H9 (cell line): ENCODE measurements around the gene MAST4. TPM values are rescaled to one million over a fixed set of nuclear protein-coding genes. Genes with fewer than 3 reads are reported as not detected.

Experiments used
- DNase-seq: peaks from one replicate; pipeline ENCODE4 v3.0.0-alpha.2; 2017
- H2AFZ ChIP-seq: one replicate; pipeline ENCODE4 v1.6.1; 2013; ENCODE audit warnings: mild to moderate bottlenecking, low read length, control low read depth, moderate library complexity
- H2AK5ac ChIP-seq: 2 replicates; pipeline ENCODE4 v1.6.1; 2013; ENCODE audit warnings: low read length, control low read depth, mixed read lengths; ENCODE audit not compliant: insufficient read length
- H2BK120ac ChIP-seq: one replicate; pipeline ENCODE4 v1.6.1; 2013; ENCODE audit warnings: low read depth, mild to moderate bottlenecking, low read length, control low read depth, inconsistent platforms; ENCODE audit not compliant: poor library complexity, severe bottlenecking
- H2BK12ac ChIP-seq: 2 replicates; pipeline ENCODE4 v1.6.1; 2013; ENCODE audit warnings: low read length, control low read depth, mixed read lengths, low read depth; ENCODE audit not compliant: insufficient read length
- H2BK15ac ChIP-seq: 2 replicates; pipeline ENCODE4 v1.6.1; 2013; ENCODE audit warnings: low read depth, low read length, control low read depth
- H2BK20ac ChIP-seq: one replicate; pipeline ENCODE4 v1.6.1; 2013; ENCODE audit warnings: low read depth, mild to moderate bottlenecking, low read length, control low read depth, inconsistent platforms; ENCODE audit not compliant: poor library complexity, severe bottlenecking
- H2BK5ac ChIP-seq: 2 replicates; pipeline ENCODE4 v1.6.1; 2013; ENCODE audit warnings: low read length, control low read depth, mixed read lengths; ENCODE audit not compliant: insufficient read length
- H3K14ac ChIP-seq: 2 replicates; pipeline ENCODE4 v1.6.1; 2013; ENCODE audit warnings: low read length, control low read depth; ENCODE audit not compliant: insufficient read depth
- H3K18ac ChIP-seq: 2 replicates; pipeline ENCODE4 v1.6.1; 2013; ENCODE audit warnings: low read depth, mild to moderate bottlenecking, mixed read lengths, low read length, control low read depth; ENCODE audit not compliant: insufficient read length
- H3K23ac ChIP-seq: 2 replicates; pipeline ENCODE4 v1.6.1; 2013; ENCODE audit warnings: low read length, control low read depth, mixed read lengths, low read depth; ENCODE audit not compliant: insufficient read length
- H3K23me2 ChIP-seq: 2 replicates; pipeline ENCODE4 v1.6.1; 2013; ENCODE audit warnings: low read depth, mild to moderate bottlenecking, mixed read lengths, low read length, control low read depth; ENCODE audit not compliant: insufficient read length, poor library complexity, severe bottlenecking
- H3K27ac ChIP-seq: 2 replicates; pipeline ENCODE4 v1.5.1; 2013; ENCODE audit warnings: low read length, control low read depth, mixed read lengths, low read depth; ENCODE audit not compliant: insufficient read length
- H3K27me3 ChIP-seq: 2 replicates; pipeline ENCODE4 v1.6.1; 2013; ENCODE audit warnings: low read length, control low read depth, inconsistent platforms; ENCODE audit not compliant: insufficient read depth
- H3K4ac ChIP-seq: 2 replicates; pipeline ENCODE4 v1.6.1; 2013; ENCODE audit warnings: low read depth, mild to moderate bottlenecking, control low read depth, inconsistent platforms, low read length, moderate library complexity
- H3K4me1 ChIP-seq: 2 replicates; pipeline ENCODE4 v1.6.1; 2013; ENCODE audit warnings: low read length, control low read depth, inconsistent platforms; ENCODE audit not compliant: insufficient read depth
- H3K4me2 ChIP-seq: 2 replicates; pipeline ENCODE4 v1.6.1; 2013; ENCODE audit warnings: low read length, control low read depth, mixed read lengths; ENCODE audit not compliant: insufficient read length, insufficient read depth
- H3K56ac ChIP-seq: 2 replicates; pipeline ENCODE4 v1.6.1; 2013; ENCODE audit warnings: low read depth, mild to moderate bottlenecking, mixed read lengths, low read length, control low read depth; ENCODE audit not compliant: insufficient read length
- H3K79me1 ChIP-seq: 2 replicates; pipeline ENCODE4 v1.6.1; 2013; ENCODE audit warnings: low read depth, mild to moderate bottlenecking, moderate library complexity, low read length, control low read depth, inconsistent platforms; ENCODE audit not compliant: insufficient read depth, poor library complexity, severe bottlenecking
- H3K79me2 ChIP-seq: 2 replicates; pipeline ENCODE4 v1.6.1; 2013; ENCODE audit warnings: low read length, control low read depth, inconsistent platforms; ENCODE audit not compliant: insufficient read depth
- H3K9ac ChIP-seq: 2 replicates; pipeline ENCODE4 v1.6.1; 2013; ENCODE audit warnings: low read length, control low read depth, mixed read lengths; ENCODE audit not compliant: insufficient read length; ENCODE audit errors: extremely low read depth
- H3K9me3 ChIP-seq: one replicate; pipeline ENCODE4 v1.6.1; 2013; ENCODE audit warnings: low read depth, low read length, inconsistent platforms; ENCODE audit not compliant: control insufficient read depth
- H3T11ph ChIP-seq: one replicate; pipeline ENCODE4 v1.6.1; 2013; ENCODE audit warnings: mild to moderate bottlenecking, low read length, control low read depth, inconsistent platforms
- H4K20me1 ChIP-seq: one replicate; pipeline ENCODE4 v1.6.1; 2013; ENCODE audit not compliant: control insufficient read depth, insufficient read length, insufficient read depth
- H4K5ac ChIP-seq: 2 replicates; pipeline ENCODE4 v1.6.1; 2013; ENCODE audit warnings: low read depth, mild to moderate bottlenecking, mixed read lengths, low read length, control low read depth; ENCODE audit not compliant: insufficient read length
- H4K8ac ChIP-seq: replicated peaks from 2 replicates; pipeline ENCODE4 v1.6.1; 2013; ENCODE audit warnings: low read length, control low read depth, mixed read lengths, low read depth; ENCODE audit not compliant: insufficient read length
- H4K91ac ChIP-seq: 2 replicates; pipeline ENCODE4 v1.6.1; 2013; ENCODE audit warnings: low read depth, mild to moderate bottlenecking, moderate library complexity, mixed read lengths, low read length, control low read depth; ENCODE audit not compliant: insufficient read length
- H3K27ac Mint-ChIP-seq, 3 experiments: 2 replicates in 2 of 3; 3 replicates in 1 of 3; pipeline ENCODE4 v1.8.0; 2020 to 2021; ENCODE audit warnings: mixed read lengths in 3 of 3, mild to moderate bottlenecking in 1 of 3, moderate library complexity in 1 of 3
- H3K27me3 Mint-ChIP-seq: 2 replicates; pipeline ENCODE4 v1.8.0; 2021; ENCODE audit warnings: low read depth, mild to moderate bottlenecking, moderate library complexity, mixed read lengths
- H3K36me3 Mint-ChIP-seq, 3 experiments: 2 replicates in 2 of 3; 3 replicates in 1 of 3; pipeline ENCODE4 v1.8.0; 2020 to 2021; ENCODE audit warnings: low read depth in 3 of 3, mixed read lengths in 3 of 3; ENCODE audit not compliant: insufficient read depth in 1 of 3
- H3K4me1 Mint-ChIP-seq, 2 experiments: 2 replicates each; pipeline ENCODE4 v1.8.0; 2020; ENCODE audit warnings: mixed read lengths in 2 of 2
- H3K4me3 Mint-ChIP-seq, 2 experiments: 2 replicates in 1 of 2; 3 replicates in 1 of 2; pipeline ENCODE4 v1.8.0; 2020 to 2021; ENCODE audit warnings: mild to moderate bottlenecking in 2 of 2, mixed read lengths in 2 of 2, moderate library complexity in 1 of 2
- H3K9me3 Mint-ChIP-seq, 2 experiments: 2 replicates in 1 of 2; 3 replicates in 1 of 2; pipeline ENCODE4 v1.8.0; 2020; ENCODE audit warnings: mild to moderate bottlenecking in 2 of 2, mixed read lengths in 2 of 2, moderate library complexity in 1 of 2
- WGBS: extraction: QIAGEN DNeasy Blood & Tissue Kit; methylation state at CpG from one replicate; pipeline ENCODE4 v1.1.7; 2013; ENCODE audit warnings: missing lambda C conversion rate, low lambda C conversion rate, mixed read lengths; ENCODE audit not compliant: insufficient read length; ENCODE audit errors: extremely low coverage; 5-methylcytosine and 5-hydroxymethylcytosine counted together
- total RNA-seq: library from RNA; stranded (reverse); gene quantifications from 2 replicates; pipeline ENCODE4 v1.2.1, GENCODE V29; 2021
- TF ChIP-seq, protein P1 (sequence below): fragments of 200-600 bp; sonication (generic); conservative IDR thresholded peaks from 3 replicates; pipeline ENCODE4 v1.8.0; 2021; ENCODE audit warnings: antibody characterized with exemption, mild to moderate bottlenecking

The MAST4 gene
- total RNA-seq, 1 experiment from 2014 or later, result 3.7 TPM

DNA sequence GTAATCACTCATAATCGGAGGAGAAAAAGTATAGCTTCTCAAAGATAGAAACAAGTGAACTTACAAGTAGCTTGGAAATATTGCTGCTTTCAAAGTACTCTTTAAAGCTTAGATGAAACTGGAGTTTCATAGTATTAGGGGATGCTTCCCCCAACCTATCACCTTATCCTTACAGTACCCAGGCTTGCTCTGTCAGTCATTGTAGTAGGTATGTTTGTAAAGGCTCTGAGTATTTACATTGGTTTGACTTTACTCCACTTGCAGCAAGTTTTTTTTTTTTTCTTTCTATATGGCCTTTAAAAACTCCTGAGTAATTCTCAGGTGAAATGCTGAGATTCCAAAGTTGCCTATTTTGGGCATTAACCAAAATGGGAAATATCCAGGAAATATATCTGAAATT, 515.6 kb downstream of the MAST4 start:
- Histone ChIP-seq H3K18ac (no peak overlapping the region), H3K23ac (no peak overlapping the region), H4K91ac (no peak overlapping the region), H4K20me1 (no peaks in the 10 kb centered on the region), H3K4me1 (no peaks in the 10 kb centered on the region), H2AFZ (no peak overlapping the region), H3K79me2 (no peaks in the 10 kb centered on the region), H2AK5ac (no peak overlapping the region), H2BK20ac (no peak overlapping the region), H3K4me2 (no peak overlapping the region), H4K8ac (no peak overlapping the region), H2BK120ac (no peak overlapping the region), H3K23me2 (no peaks in the 10 kb centered on the region), H3K79me1 (no peaks in the 10 kb centered on the region), H3K56ac (no peak overlapping the region), H3K9ac (no peak overlapping the region), H2BK5ac (no peak overlapping the region), H3K27me3 (no peaks in the 10 kb centered on the region), H3T11ph (no peak overlapping the region), H3K27ac (no peak overlapping the region), H3K14ac (no peak overlapping the region), H4K5ac (no peak overlapping the region), H3K9me3 (no peaks in the 10 kb centered on the region), H2BK15ac (no peak overlapping the region), H2BK12ac (no peak overlapping the region), H3K4ac (no peak overlapping the region)
- no peak for DNase-seq
- Mint-ChIP-seq H3K4me1 (peaks cover 3 to 6% of the 10 kb centered on the region in 2 experiments; a peak in 3 of 4 replicates), H3K36me3 (peaks cover 0 to 2% (median 0%) of the 10 kb centered on the region in 3 experiments; a peak in 2 of 7 replicates), H3K9me3 (no peaks in the 10 kb centered on the region), H3K4me3 (no peak overlapping the region), H3K27ac (no peak overlapping the region), H3K27me3 (no peaks in the 10 kb centered on the region)
- TF ChIP-seq, protein P1, sequence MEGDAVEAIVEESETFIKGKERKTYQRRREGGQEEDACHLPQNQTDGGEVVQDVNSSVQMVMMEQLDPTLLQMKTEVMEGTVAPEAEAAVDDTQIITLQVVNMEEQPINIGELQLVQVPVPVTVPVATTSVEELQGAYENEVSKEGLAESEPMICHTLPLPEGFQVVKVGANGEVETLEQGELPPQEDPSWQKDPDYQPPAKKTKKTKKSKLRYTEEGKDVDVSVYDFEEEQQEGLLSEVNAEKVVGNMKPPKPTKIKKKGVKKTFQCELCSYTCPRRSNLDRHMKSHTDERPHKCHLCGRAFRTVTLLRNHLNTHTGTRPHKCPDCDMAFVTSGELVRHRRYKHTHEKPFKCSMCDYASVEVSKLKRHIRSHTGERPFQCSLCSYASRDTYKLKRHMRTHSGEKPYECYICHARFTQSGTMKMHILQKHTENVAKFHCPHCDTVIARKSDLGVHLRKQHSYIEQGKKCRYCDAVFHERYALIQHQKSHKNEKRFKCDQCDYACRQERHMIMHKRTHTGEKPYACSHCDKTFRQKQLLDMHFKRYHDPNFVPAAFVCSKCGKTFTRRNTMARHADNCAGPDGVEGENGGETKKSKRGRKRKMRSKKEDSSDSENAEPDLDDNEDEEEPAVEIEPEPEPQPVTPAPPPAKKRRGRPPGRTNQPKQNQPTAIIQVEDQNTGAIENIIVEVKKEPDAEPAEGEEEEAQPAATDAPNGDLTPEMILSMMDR, result no peak
- WGBS, result no CpG with 5 or more reads among the region's 1 CpG
